Mesenchymal stem cell (in vitro differentiated cells and primary cell): ENCODE measurements around the gene MKI67.

ENCODE experiments used
- DNase-seq: peaks from one replicate; pipeline ENCODE4 v3.0.0-alpha.2; 2013
- H2AFZ ChIP-seq: one replicate; pipeline ENCODE4 v1.6.1; 2013; ENCODE audit warnings: low read depth, mild to moderate bottlenecking, control low read depth, inconsistent platforms, low read length, moderate library complexity
- H2AK5ac ChIP-seq: 2 replicates; pipeline ENCODE4 v1.6.1; 2013; ENCODE audit warnings: low read length, moderate library complexity, mild to moderate bottlenecking, inconsistent platforms; ENCODE audit not compliant: severe bottlenecking
- H2BK120ac ChIP-seq: one replicate; pipeline ENCODE4 v1.6.1; 2013; ENCODE audit warnings: low read depth, mild to moderate bottlenecking, inconsistent platforms, low read length, moderate library complexity
- H2BK12ac ChIP-seq, 2 experiments: one replicate each; pipeline ENCODE4 v1.6.1; 2013; ENCODE audit warnings: inconsistent platforms in 2 of 2, low read length in 2 of 2, mild to moderate bottlenecking in 2 of 2, moderate library complexity in 2 of 2, control low read depth in 1 of 2
- H2BK15ac ChIP-seq: one replicate; pipeline ENCODE4 v1.6.1; 2013; ENCODE audit warnings: mild to moderate bottlenecking, low read depth, inconsistent platforms; ENCODE audit not compliant: poor library complexity, severe bottlenecking
- H2BK5ac ChIP-seq: 2 replicates; pipeline ENCODE4 v1.6.1; 2013; ENCODE audit warnings: low read depth, mild to moderate bottlenecking, low read length, control low read depth, inconsistent platforms; ENCODE audit not compliant: poor library complexity, severe bottlenecking
- H3K14ac ChIP-seq, 2 experiments: one replicate each; pipeline ENCODE4 v1.6.1; 2013; ENCODE audit warnings: inconsistent platforms in 2 of 2, low read length in 2 of 2, control low read depth in 1 of 2, mild to moderate bottlenecking in 1 of 2, moderate library complexity in 1 of 2
- H3K18ac ChIP-seq, 2 experiments: one replicate each; pipeline ENCODE4 v1.6.1; 2013; ENCODE audit warnings: inconsistent platforms in 2 of 2, low read length in 2 of 2, control low read depth in 1 of 2, low read depth in 1 of 2, mild to moderate bottlenecking in 1 of 2
- H3K23ac ChIP-seq, 2 experiments: one replicate each; pipeline ENCODE4 v1.6.1; 2013; ENCODE audit warnings: inconsistent platforms in 2 of 2, low read length in 2 of 2, mild to moderate bottlenecking in 2 of 2, moderate library complexity in 2 of 2, control low read depth in 1 of 2
- H3K27ac ChIP-seq: 2 replicates; pipeline ENCODE4 v1.5.1; 2013; ENCODE audit warnings: mild to moderate bottlenecking, moderate library complexity, low read length, control low read depth, inconsistent platforms; ENCODE audit not compliant: poor library complexity, severe bottlenecking
- H3K27me3 ChIP-seq, 2 experiments: 2 replicates each; pipeline versions ENCODE4 v1.6.1 to v1.7.0; 2013; ENCODE audit warnings: low read length in 2 of 2, mild to moderate bottlenecking in 2 of 2, moderate library complexity in 2 of 2, control low read depth in 1 of 2, inconsistent platforms in 1 of 2; ENCODE audit not compliant: control insufficient read depth in 1 of 2, insufficient read depth in 1 of 2
- H3K36me3 ChIP-seq, 2 experiments: 2 replicates each; pipeline versions ENCODE4 v1.6.1 to v1.7.0; 2013; ENCODE audit warnings: low read length in 2 of 2, control low read depth in 1 of 2, inconsistent platforms in 1 of 2, low read depth in 1 of 2, mild to moderate bottlenecking in 1 of 2; ENCODE audit not compliant: insufficient read depth in 2 of 2, control insufficient read depth in 1 of 2
- H3K4ac ChIP-seq, 2 experiments: one replicate each; pipeline ENCODE4 v1.6.1; 2013; ENCODE audit warnings: inconsistent platforms in 2 of 2, low read length in 2 of 2, mild to moderate bottlenecking in 2 of 2, moderate library complexity in 2 of 2, control low read depth in 1 of 2, low read depth in 1 of 2
- H3K4me1 ChIP-seq: 2 replicates; pipeline ENCODE4 v1.6.1; 2013; ENCODE audit warnings: low read depth, low read length, control low read depth; ENCODE audit not compliant: control insufficient read depth, insufficient read depth
- H3K4me2 ChIP-seq: 2 replicates; pipeline ENCODE4 v1.6.1; 2013; ENCODE audit warnings: low read length, mild to moderate bottlenecking, inconsistent platforms; ENCODE audit not compliant: poor library complexity, severe bottlenecking
- H3K4me3 ChIP-seq, 2 experiments: 2 replicates each; pipeline versions ENCODE4 v1.5.1 to v1.7.0; 2013; ENCODE audit warnings: low read length in 2 of 2, mild to moderate bottlenecking in 2 of 2, control low read depth in 1 of 2, low read depth in 1 of 2; ENCODE audit not compliant: insufficient read depth in 1 of 2
- H3K79me1 ChIP-seq: replicated peaks from 2 replicates; pipeline ENCODE4 v1.6.1; 2013; ENCODE audit warnings: mild to moderate bottlenecking, control low read depth, low read length, inconsistent platforms; ENCODE audit not compliant: poor library complexity, severe bottlenecking
- H3K9ac ChIP-seq: 2 replicates; pipeline ENCODE4 v1.7.0; 2013; ENCODE audit warnings: mild to moderate bottlenecking, low read length, moderate library complexity
- H3K9me3 ChIP-seq: 2 replicates; pipeline ENCODE4 v1.7.0; 2013; ENCODE audit warnings: mild to moderate bottlenecking, low read length; ENCODE audit not compliant: control insufficient read depth
- H4K8ac ChIP-seq: one replicate; pipeline ENCODE4 v1.6.1; 2013; ENCODE audit warnings: inconsistent platforms, mild to moderate bottlenecking, low read length, moderate library complexity
- H4K91ac ChIP-seq: one replicate; pipeline ENCODE4 v1.6.1; 2013; ENCODE audit warnings: mild to moderate bottlenecking, low read length, inconsistent platforms
- WGBS: methylation state at CpG from one replicate; pipeline ENCODE4 v1.1.7; 2013; ENCODE audit warnings: mixed read lengths; 5-methylcytosine and 5-hydroxymethylcytosine counted together

MKI67 gene

GRCh38 chr10:128114901-128115300, 11.3 kb downstream of the MKI67 start:
- no peak overlapping the region for H3K23ac ChIP-seq
- H4K91ac ChIP-seq = no peak overlapping the region
- H3K14ac ChIP-seq = no peak overlapping the region
- no peak overlapping the region for H3K27ac ChIP-seq
- DNase-seq = no peak
- no peak overlapping the region for H2BK15ac ChIP-seq
- H4K8ac ChIP-seq = no peak overlapping the region
- H3K79me1 ChIP-seq = peaks cover 35% of the 10 kb centered on the region
- H3K18ac ChIP-seq = no peak overlapping the region
- no peaks in the 10 kb centered on the region for H3K27me3 ChIP-seq
- no peaks in the 10 kb centered on the region for H3K9me3 ChIP-seq
- 100% methylated on average over 1 of the region's 2 CpGs for WGBS
- peaks cover 8 to 35% of the 10 kb centered on the region in 2 experiments for H3K36me3 ChIP-seq
- H2BK5ac ChIP-seq = no peak overlapping the region
- peaks cover 2% of the 10 kb centered on the region for H3K4me1 ChIP-seq
- no peak overlapping the region for H2AK5ac ChIP-seq
- no peak overlapping the region for H2BK120ac ChIP-seq
- no peak overlapping the region for H3K9ac ChIP-seq
- H3K4me3 ChIP-seq = no peak overlapping the region
- H2BK12ac ChIP-seq = no peak overlapping the region
- H2AFZ ChIP-seq = no peak overlapping the region
- H3K4me2 ChIP-seq = no peak overlapping the region
- no peak overlapping the region for H3K4ac ChIP-seq

GRCh38 chr10:128113026-128113425, 13.2 kb downstream of the MKI67 start:
- Histone ChIP-seq H3K4ac (no peak overlapping the region), H2BK120ac (no peak overlapping the region), H3K79me1 (peaks cover 41% of the 10 kb centered on the region), H2AK5ac (no peak overlapping the region), H3K4me2 (no peak overlapping the region), H3K4me1 (peaks cover 2% of the 10 kb centered on the region), H3K36me3 (peaks cover 13 to 49% of the 10 kb centered on the region in 2 experiments), H3K9me3 (no peaks in the 10 kb centered on the region), H3K14ac (no peak overlapping the region), H3K18ac (no peak overlapping the region), H3K27ac (no peak overlapping the region), H4K8ac (no peak overlapping the region), H2AFZ (no peak overlapping the region), H3K27me3 (no peaks in the 10 kb centered on the region), H3K4me3 (no peak overlapping the region), H2BK12ac (no peak overlapping the region), H2BK5ac (no peak overlapping the region), H3K23ac (no peak overlapping the region), H4K91ac (no peak overlapping the region), H3K9ac (no peak overlapping the region), H2BK15ac (no peak overlapping the region)
- DNase-seq = no peak
- 98% methylated on average over 8 of the region's 13 CpGs for WGBS

- over 99% methylated on average over 6 of the region's 6 CpGs for WGBS
- DNase-seq = no peak
- no peak overlapping the region for H2BK120ac ChIP-seq
- H2BK5ac ChIP-seq = no peak overlapping the region
- H3K14ac ChIP-seq = no peak overlapping the region
- no peak overlapping the region for H3K18ac ChIP-seq
- peaks cover 18 to 59% of the 10 kb centered on the region in 2 experiments for H3K36me3 ChIP-seq
- H3K4me2 ChIP-seq = no peak overlapping the region
- H2BK15ac ChIP-seq = no peak overlapping the region
- no peak overlapping the region for H3K27ac ChIP-seq
- H3K4ac ChIP-seq = no peak overlapping the region
- H3K9ac ChIP-seq = no peak overlapping the region
- no peak overlapping the region for H3K23ac ChIP-seq
- no peak overlapping the region for H3K4me3 ChIP-seq
- H3K9me3 ChIP-seq = no peaks in the 10 kb centered on the region
- no peak overlapping the region for H2BK12ac ChIP-seq
- H4K8ac ChIP-seq = no peak overlapping the region
- H3K27me3 ChIP-seq = no peaks in the 10 kb centered on the region
- no peak overlapping the region for H4K91ac ChIP-seq
- H2AK5ac ChIP-seq = no peak overlapping the region
- no peaks in the 10 kb centered on the region for H3K4me1 ChIP-seq
- H2AFZ ChIP-seq = no peak overlapping the region
- peaks cover 42% of the 10 kb centered on the region for H3K79me1 ChIP-seq
Observed at GRCh38 chr10:128111696-128112095, 14.5 kb downstream of the MKI67 start.

- no peak overlapping the region for H2AFZ ChIP-seq
- H3K18ac ChIP-seq = no peak overlapping the region
- 100% methylated on average over 2 of the region's 3 CpGs for whole genome bisulfite sequencing
Observed at GRCh38 chr10:128110339-128110738, 15.9 kb downstream of the MKI67 start.

More at GRCh38 chr10:128110339-128110738, 15.9 kb downstream of the MKI67 start:
- no peak overlapping the region for H2BK120ac ChIP-seq
- no peak overlapping the region for H3K4ac ChIP-seq
- H2BK15ac ChIP-seq = no peak overlapping the region
- no peak overlapping the region for H3K9ac ChIP-seq
- H3K4me2 ChIP-seq = no peak overlapping the region
- no peak overlapping the region for H2BK5ac ChIP-seq
- H3K27me3 ChIP-seq = no peaks in the 10 kb centered on the region
- no peak overlapping the region for H4K91ac ChIP-seq
- peaks cover 22 to 72% of the 10 kb centered on the region in 2 experiments for H3K36me3 ChIP-seq
- DNase-seq = no peak
- no peak overlapping the region for H3K4me3 ChIP-seq
- H2BK12ac ChIP-seq = no peak overlapping the region
- peaks cover 50% of the 10 kb centered on the region for H3K79me1 ChIP-seq
- H3K27ac ChIP-seq = no peak overlapping the region
- no peak overlapping the region for H3K23ac ChIP-seq
- H3K9me3 ChIP-seq = no peaks in the 10 kb centered on the region
- H4K8ac ChIP-seq = no peak overlapping the region
- H2AK5ac ChIP-seq = no peak overlapping the region
- H3K14ac ChIP-seq = no peak overlapping the region
- no peaks in the 10 kb centered on the region for H3K4me1 ChIP-seq
